CD4-positive, alpha-beta T cell treated with Interleukin-15 for 4 hours (primary cell): ENCODE results near the gene LRP11.
"Not testable (repeated sequence)": the region's sequence is repeated elsewhere in the genome, so short reads cannot be mapped to it uniquely, and the experiment has no call there.

ENCODE experiments used
- DNase-seq: peaks from one replicate; pipeline ENCODE4 v3.0.0-alpha.2; 2020; ENCODE audit warnings: low spot score

The LRP11 gene

DNA sequence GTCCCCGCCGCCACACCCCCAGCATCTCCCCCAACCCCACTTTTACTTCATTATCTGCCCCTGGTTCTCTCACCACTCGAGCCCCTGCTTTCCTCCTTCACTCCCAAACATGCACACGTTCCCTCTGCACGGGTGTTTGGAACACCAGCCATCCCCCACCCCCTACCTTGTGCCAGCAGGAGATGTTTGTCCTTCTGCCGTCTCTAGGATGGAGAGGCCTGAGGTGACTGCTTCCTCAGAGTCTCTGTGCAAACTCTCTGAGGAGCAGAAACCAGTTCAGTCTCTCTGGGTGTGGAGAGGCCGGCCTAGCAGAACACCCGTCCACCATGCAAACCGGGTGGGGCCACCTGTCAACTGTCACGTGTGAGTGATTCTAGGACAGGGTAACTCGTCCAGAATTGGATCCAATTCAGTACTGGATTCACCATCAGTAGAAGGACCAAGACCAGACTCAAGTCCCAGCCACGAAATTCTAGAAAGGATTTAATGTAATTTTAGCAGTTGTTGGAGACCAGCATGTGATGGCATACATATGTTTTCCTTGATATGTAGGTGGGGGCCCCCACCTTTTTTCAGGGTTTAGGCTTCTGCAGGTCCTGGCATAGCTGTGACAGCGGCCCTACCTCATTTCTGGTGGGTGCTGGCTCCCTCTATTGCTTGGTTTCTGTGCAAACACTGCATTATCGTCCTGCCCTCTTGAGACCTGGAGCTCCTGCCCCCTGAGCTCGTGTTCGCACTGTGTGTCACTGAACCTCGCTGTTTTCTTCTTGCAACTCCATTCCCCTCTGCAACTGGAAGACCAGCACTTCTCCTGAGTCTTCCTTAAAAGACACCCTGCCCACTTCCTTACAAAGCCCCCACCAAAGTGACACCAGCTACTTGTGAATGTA is 33.9 kb upstream of the LRP11 start, which contains the start of gene RAET1E:
Gene RAET1E, minus strand, starts transcription at position 259 of the 890 bp plus-strand sequence. CDS start 7,212 bp downstream, outside the sequence.
- DNase-seq, result no peak

DNA sequence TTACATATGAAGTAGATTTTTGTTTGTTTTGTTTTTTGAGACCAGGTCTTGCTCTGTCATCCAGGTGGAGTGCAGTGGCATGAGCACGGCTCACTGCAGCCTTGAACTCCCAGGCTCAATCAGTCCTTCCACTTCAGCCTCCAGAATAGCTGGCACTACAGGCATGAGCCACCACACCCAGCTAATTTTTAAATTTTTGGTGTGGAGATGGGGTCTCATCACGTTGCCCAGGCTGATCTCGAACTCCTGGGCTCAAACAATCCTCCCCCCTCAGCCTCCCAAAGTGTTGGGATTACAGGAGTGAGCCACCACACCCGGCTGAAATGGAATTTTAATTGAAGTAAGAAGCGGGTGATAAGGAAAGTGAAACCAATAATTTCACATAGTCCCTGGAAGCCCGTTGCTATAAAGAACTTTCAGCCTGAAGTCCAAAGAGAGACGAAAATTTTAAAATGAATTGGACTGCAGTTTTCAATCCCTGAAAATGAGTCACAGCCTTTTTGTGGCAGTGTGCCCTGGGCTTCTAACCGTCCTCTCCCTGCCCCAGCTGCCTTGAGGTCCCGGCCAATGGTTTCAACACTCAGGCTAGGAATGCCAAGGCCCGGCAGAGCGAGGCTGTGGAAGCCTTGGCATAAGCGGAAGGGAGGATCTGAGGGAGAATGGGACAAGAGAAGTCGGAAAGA is 33.0 kb upstream of the LRP11 start:
- DNase-seq, result no peak

DNA sequence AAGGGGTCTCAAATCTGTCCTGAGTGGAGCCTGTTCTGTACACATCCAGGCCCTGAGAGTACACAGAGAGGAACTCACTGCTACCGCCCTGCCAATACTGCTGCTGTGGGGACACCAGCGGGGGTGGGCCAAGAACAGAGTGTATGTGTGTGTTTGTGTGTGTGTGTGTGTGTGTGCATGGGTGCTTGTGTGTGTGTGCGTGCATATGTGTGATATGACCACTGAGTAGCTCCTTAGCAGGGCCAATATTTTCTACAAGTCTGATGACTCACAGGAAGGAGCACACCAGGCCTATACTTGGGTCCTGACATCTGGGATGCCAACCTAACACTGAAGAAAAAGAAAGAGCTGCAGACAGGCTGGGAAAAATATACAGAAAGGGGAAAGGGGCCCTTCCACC is 32.3 kb upstream of the LRP11 start:
- DNase-seq, result no peak

DNA sequence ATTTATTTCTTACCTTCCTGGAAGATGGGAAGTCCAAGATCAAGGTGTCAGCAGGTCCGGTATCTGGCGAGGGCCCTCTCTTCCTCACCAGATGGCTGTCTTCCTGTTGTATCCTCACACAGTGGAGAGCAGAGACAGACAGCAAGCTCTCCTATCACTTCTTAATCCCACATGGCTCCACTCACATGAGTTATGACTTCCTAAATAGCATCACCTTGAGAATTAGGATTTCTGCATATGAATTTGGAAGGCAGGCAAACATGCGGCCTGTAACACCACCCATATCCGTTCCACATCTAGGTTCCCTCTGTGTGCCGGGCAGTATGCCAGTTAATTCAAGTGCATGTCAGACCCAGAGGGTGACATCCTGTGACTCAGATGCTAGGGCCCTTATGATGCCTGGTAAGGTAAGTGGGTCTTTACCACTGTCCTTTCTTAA is 31.7 kb upstream of the LRP11 start:
- DNase-seq, result peak; percentile 38

DNA sequence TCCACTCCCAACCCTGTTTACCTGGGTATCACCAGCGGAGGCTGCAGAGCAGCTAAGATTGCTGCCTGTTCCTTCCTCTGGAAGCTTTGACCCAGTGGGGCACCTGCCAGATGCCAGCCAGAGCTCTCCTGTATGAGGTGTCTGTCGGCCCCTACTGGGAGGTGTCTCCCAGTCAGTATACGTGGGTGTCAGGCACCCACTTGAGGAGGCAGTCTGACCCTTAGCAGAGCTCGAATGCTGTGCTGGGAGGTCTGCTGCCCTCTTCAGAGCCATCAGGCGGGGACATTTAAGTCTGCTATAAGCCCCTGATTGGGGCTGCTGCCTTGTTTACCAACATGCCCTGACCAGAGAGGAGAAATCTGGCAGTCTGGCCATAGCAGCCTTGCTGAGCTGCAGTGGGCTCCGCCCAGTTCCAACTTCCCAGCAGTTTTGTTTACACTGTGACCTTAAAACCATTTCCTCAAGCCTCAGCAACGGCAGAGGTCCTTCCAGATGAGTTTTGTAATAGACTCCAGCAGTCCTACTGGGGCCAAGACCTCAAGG is 31.0 kb upstream of the LRP11 start:
- no peak for DNase-seq

DNA sequence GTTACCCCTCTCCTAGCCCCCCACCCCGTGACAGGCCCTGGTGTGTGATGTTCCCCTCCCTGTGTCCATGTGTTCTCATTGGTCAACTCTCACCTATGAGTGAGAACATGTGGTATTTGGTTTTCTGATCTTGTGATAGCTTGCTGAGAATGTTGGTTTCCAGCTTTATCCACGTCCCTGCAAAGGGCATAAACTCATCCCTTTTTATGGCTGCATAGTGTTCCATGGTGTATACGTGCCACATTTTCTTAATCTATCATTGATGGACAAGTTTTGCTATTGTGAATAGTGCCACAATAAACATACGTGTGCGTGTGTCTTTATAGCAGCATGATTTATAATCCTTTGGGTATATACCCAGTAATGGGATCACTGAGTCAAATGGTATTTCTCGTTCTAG is 27.7 kb upstream of the LRP11 start:
- not testable (repeated sequence) for DNase-seq

DNA sequence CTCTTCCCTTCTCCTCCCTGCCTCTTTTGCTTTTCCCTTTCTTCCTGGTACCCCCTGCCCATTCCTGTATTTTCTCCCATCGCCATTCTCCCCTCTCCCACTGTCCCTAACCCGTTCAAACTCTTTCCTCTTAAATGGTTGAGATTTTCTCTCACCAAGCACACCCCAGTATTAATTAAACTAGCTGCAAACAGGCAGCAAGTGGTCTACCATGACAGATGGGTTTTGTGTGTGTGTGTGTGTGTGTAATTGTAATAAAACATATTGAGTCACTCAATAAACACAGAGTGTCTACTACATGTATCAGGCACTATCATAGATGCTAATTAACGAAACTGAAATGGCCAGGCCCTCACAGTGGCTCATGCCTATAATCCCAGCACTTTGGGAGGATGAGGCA is 27.1 kb upstream of the LRP11 start:
- DNase-seq, result no peak

DNA sequence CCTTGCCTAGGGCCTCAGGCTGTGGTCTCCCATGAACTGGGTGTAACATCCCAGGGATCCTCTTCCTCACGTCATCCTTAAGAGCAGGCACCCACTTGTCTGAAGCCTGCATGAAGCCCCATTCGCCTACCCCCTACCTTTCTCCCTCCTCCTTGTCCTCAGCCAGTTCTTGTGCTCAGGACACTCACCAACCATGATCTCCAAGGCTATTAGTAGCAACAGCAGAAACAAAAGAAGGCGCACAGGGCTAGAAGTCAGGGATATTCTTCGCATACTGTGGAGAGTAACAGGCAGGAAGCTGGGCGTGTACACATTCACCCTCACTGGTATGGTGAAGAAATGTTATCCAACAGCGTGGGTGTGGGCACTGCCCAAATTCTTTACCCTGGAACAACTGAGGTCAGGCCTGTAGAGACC is 26.5 kb upstream of the LRP11 start:
- no peak for DNase-seq

DNA sequence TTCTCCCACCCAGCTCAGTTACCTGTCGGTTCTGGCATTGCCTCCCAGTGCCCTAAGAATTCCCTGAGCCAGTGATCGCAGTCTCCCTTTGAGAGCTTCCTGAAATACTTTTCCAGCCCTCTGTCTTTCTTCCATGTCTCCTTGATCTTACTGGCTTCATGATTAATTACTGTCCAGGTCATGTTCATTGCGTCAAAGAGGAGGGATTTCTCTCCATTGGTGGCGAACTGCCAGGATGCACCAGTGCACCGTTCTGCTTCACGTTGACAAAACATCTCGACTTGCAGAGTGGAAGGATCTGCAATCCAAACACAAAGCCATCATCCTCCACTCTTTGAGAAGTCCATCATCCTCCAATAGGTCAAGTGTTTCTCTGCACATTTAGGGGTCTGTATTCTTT is 25.2 kb upstream of the LRP11 start:
- no peak for DNase-seq

DNA sequence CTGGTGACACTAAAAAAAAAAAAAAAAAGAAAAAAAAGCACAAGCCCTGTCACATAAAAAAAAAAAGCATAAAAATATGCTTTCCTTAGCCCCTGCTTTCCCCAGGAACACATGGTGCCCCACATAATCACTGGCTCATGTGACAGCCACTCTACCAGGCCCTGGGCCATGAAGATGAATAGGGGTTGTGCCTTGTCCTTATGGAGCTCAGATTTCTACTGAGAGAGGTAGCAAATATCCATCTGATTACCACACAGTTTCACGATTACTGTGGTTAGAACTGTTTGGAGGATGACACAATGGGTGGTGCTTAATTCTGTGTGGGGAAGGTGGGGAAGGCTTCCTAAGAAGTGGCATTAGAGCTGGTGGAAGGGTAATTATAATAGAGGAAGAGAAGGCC is 24.5 kb upstream of the LRP11 start:
- no peak for DNase-seq

DNA sequence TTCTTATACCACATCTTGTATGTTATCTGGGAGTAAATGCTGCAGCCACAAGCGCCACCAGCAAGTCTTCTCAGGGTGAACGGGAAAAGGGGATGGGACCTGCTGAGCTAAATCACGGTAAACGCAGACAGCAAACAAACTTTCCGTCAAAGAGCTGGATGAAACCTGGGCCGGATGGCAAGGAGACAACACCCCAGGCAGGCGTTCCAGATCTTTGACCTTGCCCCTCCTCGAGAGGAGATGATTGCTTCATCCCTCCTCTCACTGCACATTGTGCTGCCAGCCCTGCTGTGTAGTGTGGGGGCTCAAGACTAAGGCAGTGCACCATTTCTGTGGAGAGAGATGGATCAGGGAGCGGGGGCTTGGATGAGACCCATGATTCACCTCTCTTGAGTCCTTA is 23.9 kb upstream of the LRP11 start:
- no peak for DNase-seq

DNA sequence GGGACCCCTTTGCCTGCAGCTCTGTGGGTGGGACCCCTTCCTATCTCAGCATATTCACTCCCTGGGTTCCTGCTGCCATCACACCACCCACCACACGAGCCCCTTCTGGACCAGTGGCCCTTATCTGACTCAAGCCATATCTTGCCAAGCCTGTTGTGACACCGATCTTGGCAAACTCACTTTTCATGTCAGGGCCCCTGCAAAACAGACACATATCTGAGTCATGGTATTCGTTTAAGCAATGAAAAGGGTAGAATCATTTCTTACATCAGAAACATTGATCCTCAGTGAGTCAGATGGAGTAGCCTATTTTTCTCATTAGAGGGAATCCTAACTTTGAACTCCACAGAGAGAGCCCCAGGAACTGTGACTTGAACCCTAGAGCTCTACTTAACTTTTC is 23.2 kb upstream of the LRP11 start:
- DNase-seq, result no peak

DNA sequence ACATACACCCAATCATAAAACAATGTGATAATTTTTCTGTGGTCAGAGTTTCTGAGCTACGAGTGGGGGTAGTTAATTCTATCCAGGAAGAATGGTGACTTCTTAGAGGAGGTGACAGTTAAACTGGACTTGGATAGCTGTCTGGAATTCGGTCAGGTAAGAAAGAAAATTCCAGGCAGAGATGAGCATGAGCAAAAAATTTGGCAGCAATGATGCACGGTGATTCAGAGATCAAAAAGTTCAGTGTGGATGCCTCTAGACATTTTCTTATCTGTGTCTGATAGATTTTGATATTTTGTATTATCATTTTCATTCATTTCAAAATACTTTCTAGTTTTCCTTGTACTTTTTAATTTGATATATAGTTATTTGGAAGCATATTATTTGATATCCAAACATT is 21.7 kb upstream of the LRP11 start:
- no peak for DNase-seq

DNA sequence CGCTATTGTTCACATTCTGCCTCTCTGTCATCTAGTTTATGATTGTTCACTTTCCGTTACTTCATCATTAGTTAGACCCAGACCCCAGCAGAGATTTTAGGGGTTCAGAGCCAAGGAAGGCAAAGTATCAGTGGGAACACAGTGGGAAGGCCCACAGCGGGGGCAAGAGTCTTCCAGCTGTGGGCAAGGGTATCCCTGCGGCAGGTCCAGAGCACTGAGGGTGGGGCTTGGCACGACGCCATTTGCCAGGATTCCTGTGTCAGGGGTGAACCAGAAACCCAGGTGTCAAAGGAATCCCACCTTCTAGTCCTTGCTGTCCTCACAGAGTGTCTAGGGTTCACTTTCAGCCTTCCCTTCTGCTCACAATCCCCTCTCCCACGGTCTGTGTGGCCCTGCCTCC is 20.5 kb upstream of the LRP11 start:
- no peak for DNase-seq

DNA sequence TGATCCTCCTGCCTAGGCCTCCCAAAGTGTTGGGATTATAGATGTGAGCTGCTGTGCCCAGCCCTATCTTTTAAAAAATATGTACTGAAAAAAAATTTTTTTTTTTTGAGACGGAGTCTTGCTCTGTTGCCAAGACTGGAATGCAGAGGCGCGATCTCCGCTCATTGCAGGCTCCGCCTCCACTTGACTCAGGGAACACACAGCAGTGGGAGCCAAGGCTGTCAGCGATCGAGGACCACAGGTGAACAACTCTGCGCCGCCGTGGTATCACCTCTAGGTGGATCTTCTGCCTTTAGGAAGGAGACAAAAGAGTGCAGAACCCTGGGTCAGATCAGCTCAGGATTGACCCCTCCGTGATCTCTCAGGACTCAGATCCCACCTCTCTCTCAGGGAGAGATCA is 20.1 kb upstream of the LRP11 start:
- DNase-seq, result no peak

DNA sequence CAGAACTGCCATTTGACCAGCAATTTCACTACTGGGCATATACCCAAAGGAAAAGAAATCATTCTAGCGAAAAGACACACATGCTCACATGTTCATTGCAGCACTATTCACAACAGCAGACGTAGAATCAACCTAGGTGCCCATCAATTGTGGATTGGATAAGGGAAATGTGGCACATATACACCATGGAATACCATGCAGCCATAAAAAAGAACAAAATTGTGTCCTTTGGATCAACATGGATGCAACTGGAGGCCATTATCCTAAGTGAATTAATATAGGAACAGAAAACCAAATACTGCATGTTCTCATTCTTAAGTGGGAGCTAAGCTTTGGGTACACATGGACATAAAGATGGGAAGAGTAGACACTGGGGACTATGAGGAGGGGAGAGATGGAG is 17.7 kb upstream of the LRP11 start:
- DNase-seq, result no peak

DNA sequence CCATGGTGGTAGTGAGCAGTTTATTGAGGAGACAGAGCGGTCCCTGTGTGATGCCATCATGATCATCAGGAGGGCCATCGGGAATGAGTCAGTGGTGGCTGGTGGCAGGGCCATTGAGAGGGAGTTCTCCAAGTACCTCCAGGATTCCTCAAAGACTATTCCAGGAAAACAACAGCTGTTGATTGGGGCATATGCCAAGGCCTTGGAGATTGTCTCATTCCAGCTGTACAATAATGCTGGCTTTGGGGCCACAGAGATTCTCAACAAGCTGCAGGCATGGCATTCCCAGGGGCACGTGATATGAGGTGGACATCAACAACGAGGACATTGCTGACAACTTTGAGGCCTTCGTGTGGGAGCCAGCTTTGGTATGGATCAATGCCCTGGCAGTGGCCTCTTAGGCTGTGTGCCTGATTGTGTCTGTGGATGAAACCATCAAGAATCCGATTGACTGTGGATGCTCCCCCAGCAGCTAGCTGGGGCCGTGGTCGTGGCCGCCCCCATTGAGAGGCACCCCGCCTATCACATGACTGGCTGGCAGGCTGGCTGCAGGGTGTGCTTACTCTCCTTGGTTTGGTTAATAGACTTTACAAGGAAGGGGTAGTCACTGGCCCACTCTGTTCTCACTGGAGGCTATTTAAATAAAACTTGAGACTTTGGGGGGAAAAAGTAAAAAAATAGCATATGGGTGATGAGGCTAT is 17.1 kb upstream of the LRP11 start:
- no peak for DNase-seq

DNA sequence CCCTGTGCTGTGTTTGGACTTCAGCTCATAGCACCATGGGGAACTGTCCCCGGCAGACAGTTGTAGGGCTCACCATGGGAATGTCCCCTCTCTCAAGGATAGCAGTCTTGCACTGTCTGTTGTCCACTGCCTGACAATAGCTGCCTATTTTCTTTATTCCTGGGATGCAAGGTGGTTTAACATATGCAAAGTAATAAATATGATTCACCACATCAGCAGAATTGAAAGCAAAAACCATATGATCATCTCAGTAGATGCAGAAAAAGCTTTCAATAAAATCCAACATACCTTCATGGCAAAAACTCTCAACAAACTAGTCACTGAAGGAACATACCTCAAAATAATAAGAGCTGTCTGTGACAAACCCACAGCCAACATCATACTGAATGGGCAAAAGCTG is 13.5 kb upstream of the LRP11 start:
- no peak for DNase-seq

DNA sequence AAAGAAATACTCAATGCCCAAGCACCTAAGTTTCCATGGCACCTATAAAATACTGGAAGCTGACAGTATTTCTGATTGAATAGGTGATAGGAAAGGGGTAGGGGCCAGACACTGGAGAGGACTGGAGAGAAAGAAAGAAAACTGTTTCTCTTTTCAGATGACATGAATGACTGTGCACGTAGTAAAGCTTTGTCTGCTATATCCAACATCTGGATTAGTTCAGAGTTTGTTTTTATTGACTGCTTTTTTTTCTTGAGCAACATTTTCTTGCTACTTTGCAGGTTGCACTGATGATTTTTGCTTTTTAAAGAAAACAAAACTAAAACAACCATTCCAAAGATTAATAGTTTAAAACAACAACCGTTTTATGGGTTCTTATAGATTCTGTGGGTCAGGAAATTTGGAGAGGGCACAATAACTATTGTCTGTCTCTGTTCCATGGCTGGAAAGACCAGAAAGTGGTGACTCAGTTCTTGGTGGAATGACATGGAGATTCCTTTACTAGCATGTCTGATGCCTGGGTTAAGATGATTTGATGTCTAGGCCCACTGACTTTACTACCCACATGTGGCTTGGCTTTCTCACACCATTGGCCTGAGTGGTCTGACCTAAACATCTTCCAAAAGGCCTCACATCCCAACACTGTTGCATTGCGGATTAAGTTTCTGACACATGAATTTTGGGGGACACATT is 12.2 kb upstream of the LRP11 start:
- no peak for DNase-seq

DNA sequence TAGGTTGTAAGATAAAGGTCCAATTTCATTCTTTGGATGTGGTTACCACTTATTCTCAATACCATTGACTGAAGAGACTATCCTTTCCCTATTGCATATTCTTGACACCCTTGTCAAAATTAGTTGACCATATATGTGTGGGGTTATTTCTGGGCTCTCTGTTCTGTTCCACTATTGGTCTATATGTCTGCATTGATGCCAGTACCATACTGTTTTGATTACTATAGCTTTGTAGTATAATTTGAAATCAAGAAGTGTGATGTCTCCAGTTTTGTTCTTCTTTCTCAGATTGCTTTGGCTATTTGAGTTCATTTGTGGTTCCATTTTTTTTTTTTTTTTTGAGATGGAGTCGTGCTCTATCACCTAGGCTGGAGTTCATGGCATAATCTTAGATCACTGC is 8.1 kb upstream of the LRP11 start:
- DNase-seq, result no peak

DNA sequence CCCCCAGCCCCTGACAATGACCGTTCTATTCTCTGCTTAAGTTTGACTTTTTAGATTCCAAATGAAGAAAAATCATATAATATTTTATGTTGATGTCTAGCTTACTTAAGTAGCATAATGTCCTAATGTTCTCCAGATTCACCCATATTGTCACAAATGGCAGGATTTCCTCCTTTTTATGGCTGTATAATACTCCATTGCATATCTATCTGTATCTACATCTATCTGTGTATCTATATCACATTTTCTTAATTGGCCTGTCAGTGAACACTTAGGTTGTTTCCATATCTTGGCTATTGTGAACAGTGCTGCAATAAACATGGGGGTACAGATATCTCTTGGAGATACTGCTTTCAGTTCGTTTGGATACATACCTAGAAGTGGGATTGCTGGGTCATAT is 7.0 kb upstream of the LRP11 start:
- no peak for DNase-seq
